Measurements from ENCODE around the gene TLNRD1. TPM values are rescaled to one million over a fixed set of nuclear protein-coding genes. Genes with fewer than 3 reads are reported as not detected.

Gene TLNRD1
- total and polyA plus RNA-seq, 3 donors from 2014 or later = 2.6 to 14.9 (median 11.5) TPM

- Histone ChIP-seq H3K9me3 (no peaks in the 10 kb centered on the region), H3K36me3 (ENCODE audit: low read depth, missing control alignments) (no peaks in the 10 kb centered on the region), H3K4me3 (no peak overlapping the region), H3K27ac (no peak overlapping the region), H3K4me1 (no peaks in the 10 kb centered on the region), H3K27me3 (no peaks in the 10 kb centered on the region)
- no peak for DNase-seq
- intact Hi-C loops (cut with DNase I; ENCODE audit: low total_unique reads) = no loop called here
- WGBS, 2 donors = 55 to 80% methylated on average over 4 of the region's 4 CpGs
- no peak for TF ChIP-seq CTCF (IDR thresholded peaks at IDR 0.05)
- TF ChIP-seq POLR2A (IDR thresholded peaks at IDR 0.05) = no peak
These were observed 49.1 kb downstream of the TLNRD1 start for GRCh38 chr15:81049835-81050234.

- Histone ChIP-seq H3K27me3 (no peaks in the 10 kb centered on the region), H3K4me3 (no peak overlapping the region), H3K4me1 (no peaks in the 10 kb centered on the region), H3K36me3 (ENCODE audit: low read depth, missing control alignments) (no peaks in the 10 kb centered on the region), H3K27ac (no peak overlapping the region), H3K9me3 (no peaks in the 10 kb centered on the region)
- no peak for TF ChIP-seq CTCF (IDR thresholded peaks at IDR 0.05)
- TF ChIP-seq POLR2A (IDR thresholded peaks at IDR 0.05) = no peak
- DNase-seq = no peak
- intact Hi-C loops (cut with DNase I; ENCODE audit: low total_unique reads) = no loop called here
These were observed 49.5 kb downstream of the TLNRD1 start for GRCh38 chr15:81050259-81050658.

- WGBS, 2 donors = 74 to 84% methylated on average over 4 of the region's 4 CpGs
- no peak for DNase-seq
- H3K9me3 ChIP-seq = no peaks in the 10 kb centered on the region
- no peaks in the 10 kb centered on the region for H3K36me3 ChIP-seq (ENCODE audit: low read depth, missing control alignments)
- H3K27me3 ChIP-seq = no peaks in the 10 kb centered on the region
- no peaks in the 10 kb centered on the region for H3K4me1 ChIP-seq
- H3K27ac ChIP-seq = no peak overlapping the region
- intact Hi-C loops (cut with DNase I; ENCODE audit: low total_unique reads) = no loop called here
- H3K4me3 ChIP-seq = no peak overlapping the region
- TF ChIP-seq POLR2A (IDR thresholded peaks at IDR 0.05) (no peak), CTCF (IDR thresholded peaks at IDR 0.05) (no peak)
These were observed 50.1 kb downstream of the TLNRD1 start for GRCh38 chr15:81050805-81051204.

GRCh38 chr15:81052046-81052445 lies 51.3 kb downstream of the TLNRD1 start:
- WGBS, 2 donors = 82 to 86% methylated on average over 2 of the region's 2 CpGs
- no peak for TF ChIP-seq CTCF (IDR thresholded peaks at IDR 0.05)
- no peak for TF ChIP-seq POLR2A (IDR thresholded peaks at IDR 0.05)

DNA sequence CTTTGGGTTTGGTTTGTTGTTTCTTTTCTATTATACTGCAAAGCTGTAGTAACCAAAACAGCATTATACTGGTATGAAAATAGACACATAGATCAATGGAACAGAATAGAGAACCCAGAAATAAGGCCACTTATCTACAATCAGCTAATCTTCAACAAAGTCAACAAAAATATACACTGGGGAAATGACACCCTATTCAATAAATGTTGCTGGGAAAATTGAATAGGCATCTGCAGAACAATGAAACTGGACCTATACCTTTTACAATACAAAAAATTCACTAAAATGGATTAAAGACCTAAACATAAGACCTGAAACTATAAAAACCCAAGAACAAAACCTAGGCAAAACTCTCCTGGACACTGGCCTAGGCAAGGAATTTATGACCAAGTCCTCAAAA lies 52.9 kb downstream of the TLNRD1 start:
- Histone ChIP-seq H3K9me3 (no peaks in the 10 kb centered on the region), H3K4me3 (no peak overlapping the region), H3K27ac (no peak overlapping the region), H3K4me1 (no peaks in the 10 kb centered on the region), H3K36me3 (ENCODE audit: low read depth, missing control alignments) (no peaks in the 10 kb centered on the region), H3K27me3 (no peaks in the 10 kb centered on the region)
- DNase-seq = no peak
- intact Hi-C loops (cut with DNase I; ENCODE audit: low total_unique reads) = no loop called here
- no peak for TF ChIP-seq CTCF (IDR thresholded peaks at IDR 0.05)
- no peak for TF ChIP-seq POLR2A (IDR thresholded peaks at IDR 0.05)

More at GRCh38 chr15:81052046-81052445, 51.3 kb downstream of the TLNRD1 start:
- Histone ChIP-seq H3K9me3 (no peaks in the 10 kb centered on the region), H3K4me1 (no peaks in the 10 kb centered on the region), H3K27ac (no peak overlapping the region), H3K36me3 (ENCODE audit: low read depth, missing control alignments) (no peaks in the 10 kb centered on the region), H3K27me3 (no peaks in the 10 kb centered on the region), H3K4me3 (no peak overlapping the region)
- intact Hi-C loops (cut with DNase I; ENCODE audit: low total_unique reads) = no loop called here
- DNase-seq = no peak
